H1 (cell line): ENCODE measurements around the gene RNF146. TPM values are rescaled to one million over a fixed set of nuclear protein-coding genes. Genes with fewer than 3 reads are reported as not detected.

ENCODE experiments used
- CTCF ChIA-PET: fragments of 300-600 bp; sonication (Branson Sonifier 250); formaldehyde crosslinking; loops from one replicate; lab custom pipeline; 2021; ENCODE audit not compliant: partially characterized antibody; lab: Charles Lee
- POLR2A ChIA-PET: fragments of 300-600 bp; sonication (Branson Sonifier 250); formaldehyde crosslinking; loops from one replicate; lab custom pipeline; 2021; ENCODE audit warnings: inconsistent platforms; ENCODE audit not compliant: partially characterized antibody; lab: Charles Lee
- DNase-seq, 2 experiments: peaks; one replicate each; pipeline versions ENCODE4 v3.0.0 to v3.0.0-alpha.2; 2010 to 2022; ENCODE audit warnings: low spot score in 2 of 2, low read depth in 1 of 2, mixed read lengths in 1 of 2
- FAIRE-seq: peaks from 2 replicates; lab custom pipeline; 2011; peaks lifted over from hg19 to GRCh38; lab: Jason Lieb, UNC
- H2AFZ ChIP-seq: 2 replicates; pipeline ENCODE4 v1.8.1; 2012; ENCODE audit warnings: low read length, inconsistent platforms
- H2AK5ac ChIP-seq: 2 replicates; pipeline ENCODE4 v1.6.1; 2013; ENCODE audit warnings: low read depth, low read length
- H2BK120ac ChIP-seq: replicated peaks from 2 replicates; pipeline ENCODE3; 2013; ENCODE audit warnings: low read depth, low read length, inconsistent platforms
- H2BK12ac ChIP-seq: 2 replicates; pipeline ENCODE4 v1.6.1; 2013; ENCODE audit warnings: low read depth, low read length
- H2BK15ac ChIP-seq: 2 replicates; pipeline ENCODE4 v1.6.1; 2013; ENCODE audit warnings: low read length
- H2BK20ac ChIP-seq: 2 replicates; pipeline ENCODE4 v1.6.1; 2013; ENCODE audit warnings: low read length
- H2BK5ac ChIP-seq: 2 replicates; pipeline ENCODE4 v1.6.1; 2013; ENCODE audit warnings: low read depth, low read length
- H3K14ac ChIP-seq: 2 replicates; pipeline ENCODE4 v1.6.1; 2013; ENCODE audit warnings: inconsistent platforms; ENCODE audit not compliant: insufficient read length
- H3K18ac ChIP-seq: 2 replicates; pipeline ENCODE4 v1.6.1; 2013; ENCODE audit warnings: low read length; ENCODE audit errors: extremely low read depth
- H3K23ac ChIP-seq: 2 replicates; pipeline ENCODE4 v1.6.1; 2013; ENCODE audit warnings: inconsistent platforms; ENCODE audit not compliant: insufficient read length
- H3K23me2 ChIP-seq: 2 replicates; pipeline ENCODE4 v1.6.1; 2013; ENCODE audit warnings: low read depth, low read length
- H3K27ac ChIP-seq: 2 replicates; pipeline ENCODE4 v1.6.1; 2011; ENCODE audit warnings: low read depth, low read length, inconsistent platforms
- H3K27me3 ChIP-seq, 4 experiments: replicated peaks in 1 of 4; 1 replicate in 1 of 4; 2 replicates in 3 of 4; pipeline versions ENCODE4 v1.6.1 to v1.8.1; 2011 to 2013; ENCODE audit warnings: low read length in 3 of 4, mild to moderate bottlenecking in 3 of 4, inconsistent platforms in 2 of 4, mixed read lengths in 2 of 4, moderate library complexity in 1 of 4; ENCODE audit not compliant: control insufficient read depth in 3 of 4, insufficient read depth in 3 of 4; ENCODE audit errors: extremely low read depth in 1 of 4
- H3K36me3 ChIP-seq, 4 experiments: 2 replicates each; pipeline versions ENCODE4 v1.6.1 to v1.8.1; 2011 to 2013; ENCODE audit warnings: mild to moderate bottlenecking in 4 of 4, low read length in 3 of 4, moderate library complexity in 2 of 4, control low read depth in 1 of 4, inconsistent platforms in 1 of 4; ENCODE audit not compliant: insufficient read depth in 4 of 4, control insufficient read depth in 2 of 4
- H3K4ac ChIP-seq: replicated peaks from 2 replicates; pipeline ENCODE3; 2013; ENCODE audit warnings: low read length, low read depth, mixed read lengths, inconsistent platforms; ENCODE audit not compliant: insufficient read length
- H3K4me1 ChIP-seq, 4 experiments: replicated peaks in 1 of 4; 1 replicate in 1 of 4; 2 replicates in 3 of 4; pipeline versions ENCODE4 v1.6.1 to v1.8.1; 2011 to 2013; ENCODE audit warnings: low read length in 3 of 4, inconsistent platforms in 2 of 4, mixed read lengths in 1 of 4; ENCODE audit not compliant: insufficient read depth in 4 of 4, control insufficient read depth in 3 of 4
- H3K4me2 ChIP-seq, 2 experiments: 2 replicates each; pipeline versions ENCODE4 v1.6.1 to v1.8.1; 2011 to 2013; ENCODE audit warnings: low read depth in 2 of 2, low read length in 2 of 2, control low read depth in 1 of 2, inconsistent platforms in 1 of 2, mild to moderate bottlenecking in 1 of 2; ENCODE audit not compliant: insufficient read depth in 1 of 2
- H3K4me3 ChIP-seq, 4 experiments: fragments of 200-600, 300-600 bp in 1 of 4; sonication (generic), shearing (Covaris generic), sonication (Bioruptor Twin) in 1 of 4; 2 replicates each; pipeline versions ENCODE4 v1.5.1 to v1.8.1; 2011 to 2016; ENCODE audit warnings: low read length in 4 of 4, low read depth in 3 of 4, control low read depth in 2 of 4, inconsistent platforms in 2 of 4, mild to moderate bottlenecking in 2 of 4, mixed read lengths in 1 of 4, moderate library complexity in 1 of 4; ENCODE audit not compliant: insufficient read depth in 2 of 4; ENCODE audit errors: extremely low read depth in 1 of 4
- H3K56ac ChIP-seq: replicated peaks from 2 replicates; pipeline ENCODE3; 2013; ENCODE audit warnings: low read depth, mild to moderate bottlenecking, mixed read lengths, low read length, inconsistent platforms; ENCODE audit not compliant: insufficient read length
- H3K79me1 ChIP-seq: 2 replicates; pipeline ENCODE4 v1.6.1; 2013; ENCODE audit warnings: low read depth, low read length, control low read depth
- H3K79me2 ChIP-seq, 2 experiments: 2 replicates each; pipeline versions ENCODE4 v1.6.1 to v1.8.1; 2012 to 2013; ENCODE audit warnings: low read length in 2 of 2, mild to moderate bottlenecking in 2 of 2, inconsistent platforms in 1 of 2; ENCODE audit not compliant: insufficient read depth in 2 of 2, control insufficient read depth in 1 of 2
- H3K9ac ChIP-seq, 4 experiments: replicated peaks in 1 of 4; 1 replicate in 1 of 4; 2 replicates in 3 of 4; pipeline versions ENCODE4 v1.6.1 to v1.8.1; 2011 to 2013; ENCODE audit warnings: low read depth in 3 of 4, low read length in 3 of 4, control low read depth in 2 of 4, mild to moderate bottlenecking in 2 of 4, moderate library complexity in 2 of 4, inconsistent platforms in 1 of 4; ENCODE audit errors: extremely low read depth in 1 of 4
- H3K9me3 ChIP-seq, 2 experiments: 2 replicates each; pipeline versions ENCODE4 v1.6.1 to v1.8.1; 2012 to 2013; ENCODE audit warnings: mild to moderate bottlenecking in 2 of 2, moderate library complexity in 2 of 2, control low read depth in 1 of 2, inconsistent platforms in 1 of 2, low read depth in 1 of 2, low read length in 1 of 2, mixed read lengths in 1 of 2; ENCODE audit not compliant: insufficient read depth in 2 of 2
- H4K20me1 ChIP-seq, 2 experiments: replicated peaks in 1 of 2; 2 replicates each; pipeline versions ENCODE3 to v1.8.1; 2011 to 2013; ENCODE audit warnings: inconsistent platforms in 2 of 2, low read length in 2 of 2, mild to moderate bottlenecking in 1 of 2; ENCODE audit not compliant: insufficient read depth in 2 of 2, control insufficient read depth in 1 of 2
- H4K5ac ChIP-seq: 2 replicates; pipeline ENCODE4 v1.6.1; 2013; ENCODE audit warnings: low read length, low read depth, mixed read lengths, inconsistent platforms; ENCODE audit not compliant: insufficient read length
- H4K8ac ChIP-seq: 2 replicates; pipeline ENCODE4 v1.8.0; 2013; ENCODE audit warnings: mild to moderate bottlenecking, moderate library complexity, low read length, inconsistent platforms; ENCODE audit not compliant: insufficient read depth; ENCODE audit errors: extremely low read depth
- H4K91ac ChIP-seq: replicated peaks from 2 replicates; pipeline ENCODE3; 2013; ENCODE audit warnings: low read length, mixed read lengths, inconsistent platforms; ENCODE audit not compliant: insufficient read length
- ASH2L ChIP-seq: fragments of 200-600, 300-600 bp; sonication (generic); IDR thresholded peaks from one replicate; pipeline ENCODE4 v1.7.1; 2017; ENCODE audit warnings: low read length
- BACH1 ChIP-seq: IDR thresholded peaks from 2 replicates; pipeline ENCODE4 v1.6.1; 2012; ENCODE audit warnings: low read length, improper control_type of control experiment
- CBX5 ChIP-seq: fragments of 300-800, 300-1000 bp; sonication (generic); IDR thresholded peaks from 2 replicates; pipeline ENCODE4 v1.7.1; 2016; ENCODE audit warnings: antibody characterized with exemption, low read length, low read depth
- EP300 ChIP-seq, 2 experiments: IDR thresholded peaks; 1 replicate in 1 of 2; 2 replicates in 1 of 2; pipeline ENCODE4 v1.6.1; 2011 to 2012; ENCODE audit warnings: low read depth in 2 of 2, low read length in 2 of 2, mild to moderate bottlenecking in 2 of 2, borderline replicate concordance in 1 of 2, inconsistent platforms in 1 of 2, moderate library complexity in 1 of 2
- JUN ChIP-seq: IDR thresholded peaks from 2 replicates; pipeline ENCODE4 v1.6.1; 2011; ENCODE audit warnings: low read depth, mild to moderate bottlenecking, improper control_type of control experiment, low read length
- RXRA ChIP-seq: IDR thresholded peaks from 2 replicates; pipeline ENCODE4 v1.6.1; 2011; ENCODE audit warnings: low read depth, mild to moderate bottlenecking, low read length, moderate library complexity; ENCODE audit not compliant: insufficient read depth
- TBP ChIP-seq: IDR thresholded peaks from 2 replicates; pipeline ENCODE4 v1.6.1; 2011; ENCODE audit warnings: low read depth, low read length, improper control_type of control experiment
- TCF12 ChIP-seq: IDR thresholded peaks from 2 replicates; pipeline ENCODE4 v1.6.1; 2011; ENCODE audit warnings: low read depth, mild to moderate bottlenecking, low read length
- WGBS, 2 experiments: shearing (Covaris generic) in 1 of 2; methylation state at CpG; one replicate each; pipeline versions ENCODE4 v1.1.6 to v1.1.7; 2013 to 2015; ENCODE audit warnings: low lambda C conversion rate in 2 of 2, mixed read lengths in 2 of 2, inconsistent platforms in 1 of 2, low coverage in 1 of 2, missing lambda C conversion rate in 1 of 2; ENCODE audit not compliant: insufficient replicate concordance in 2 of 2, insufficient coverage in 1 of 2, insufficient read length in 1 of 2; ENCODE audit errors: extremely low coverage in 1 of 2, missing lambda C conversion rate in 1 of 2; 5-methylcytosine and 5-hydroxymethylcytosine counted together
- polyA plus RNA-seq, 7 experiments: library from polyadenylated mRNA; depleted of rRNA in 3 of 7; stranded (reverse) in 5 of 7; unstranded in 2 of 7; fragments of >200 nt in 5 of 7; fragments of 200-250 nt in 2 of 7; gene quantifications; 1 replicate in 5 of 7; 2 replicates in 1 of 7; 4 replicates in 1 of 7; pipeline versions ENCODE4 v1.2.1 to v1.2.3, GENCODE V29; 2011 to 2013; ENCODE audit warnings: missing spikeins in 2 of 7, mixed read lengths in 2 of 7
- total RNA-seq: library from RNA; stranded (reverse); fragmentation: NEBNext Ultra II Directional; extraction: Animal tissue kit (Norgen Biotek cat#: 25700); gene quantifications from 2 replicates; pipeline ENCODE4 v1.2.1, GENCODE V29; 2021
- TF ChIP-seq, protein P1 (sequence below): IDR thresholded peaks from 2 replicates; pipeline ENCODE4 v1.6.1; 2012; ENCODE audit warnings: inconsistent platforms

The RNF146 gene
- total and polyA plus RNA-seq, 2 of the 8 experiments (the other 6 are each of a cell fraction or from before 2014, with no cell fraction given) = 16.1 to 30.8 TPM

DNA sequence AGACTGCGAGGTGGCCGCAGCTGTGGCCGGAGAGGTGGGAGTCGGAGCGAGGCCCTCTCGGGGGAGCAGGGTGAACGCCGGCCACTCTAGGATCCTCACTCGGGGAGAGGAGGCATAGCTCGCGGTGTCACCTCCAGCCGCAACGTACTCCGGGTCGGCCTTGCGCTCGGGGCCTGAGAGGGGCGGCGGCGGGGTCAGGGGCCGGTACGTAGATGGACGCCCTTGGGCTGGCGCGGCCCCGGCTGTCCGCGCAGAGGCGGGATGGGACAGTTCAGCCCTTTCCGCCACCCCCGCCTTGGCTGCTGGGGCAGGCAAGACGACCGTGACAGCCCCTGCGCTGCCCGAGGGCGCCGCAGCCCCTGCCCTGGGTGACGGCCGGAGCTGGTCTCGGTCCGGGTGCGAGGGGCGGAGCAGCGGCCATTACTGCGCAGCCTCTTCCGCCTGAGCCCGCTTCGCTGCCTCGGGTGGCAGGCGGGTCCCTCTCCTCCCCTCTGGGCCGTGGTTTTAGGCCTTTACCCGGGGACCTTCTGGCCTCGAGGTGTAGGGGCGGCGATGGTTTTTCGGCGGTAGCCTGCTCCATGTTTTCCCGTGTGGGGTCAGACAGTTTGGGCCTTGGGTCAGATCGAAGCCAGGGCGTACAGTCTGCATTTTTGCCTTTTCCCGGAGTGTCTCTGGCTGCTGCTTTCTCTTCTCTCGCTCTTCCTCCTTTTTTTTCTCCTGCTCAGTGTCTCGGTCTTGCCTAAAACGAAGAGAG, 405 bp downstream of the RNF146 start:
- ChIA-PET CTCF (interaction anchor here (0.6 to 2.2 kb wide), 13 partner anchors 8 to 279 kb away, joined by 3 to 23 read pairs (median 4); no protein-coding TSS in a partner anchor), POLR2A (interaction anchor here (0.6 to 3.6 kb wide), 15 partner anchors 9 to 1236 kb away, joined by 3 to 16 read pairs (median 3); partner anchors contain the start of gene MTCL3)
- Histone ChIP-seq H3K4me2 (peak overlapping the region; percentile 62 to 74), H3K56ac (peak overlapping the region; percentile 87), H4K91ac (peak overlapping the region; percentile 39), H3K79me2 (peaks cover 7 to 49% of the 10 kb centered on the region in 2 experiments; a peak in 3 of 4 replicates), H3K27me3 (no peaks in the 10 kb centered on the region), H2BK5ac (peak overlapping the region; percentile 93), H3K4ac (peak overlapping the region; percentile 23), H3K9ac (peak overlapping the region; percentile 90 to 99 (median 94)), H2BK15ac (no peak overlapping the region), H3K79me1 (no peaks in the 10 kb centered on the region), H3K23me2 (no peaks in the 10 kb centered on the region), H3K4me3 (peak overlapping the region; percentile 86 to 96 (median 90)), H3K9me3 (no peaks in the 10 kb centered on the region), H2BK20ac (no peak overlapping the region; the same call in 1 of the 2 replicates), H4K8ac (peak overlapping the region; percentile 93; the same call in 1 of the 2 replicates), H2BK120ac (no peak overlapping the region), H3K23ac (no peak overlapping the region), H2AFZ (no peak overlapping the region), H3K27ac (peak overlapping the region; percentile 91), H2BK12ac (no peak overlapping the region; the same call in 1 of the 2 replicates), H4K20me1 (peaks cover 3 to 7% of the 10 kb centered on the region in 2 experiments), H3K18ac (peak overlapping the region; percentile 96), H3K4me1 (peaks cover 0 to 5% (median 0%) of the 10 kb centered on the region in 4 experiments; a peak in 1 of 7 replicates), H3K36me3 (no peaks in the 10 kb centered on the region; a peak in 1 of 8 replicates), H3K14ac (no peak overlapping the region), H2AK5ac (no peak overlapping the region), H4K5ac (peak overlapping the region; percentile 90)
- DNase-seq = peak; percentile 1 to 84
- WGBS, 2 experiments = 1% methylated on average over 49 of the region's 64 CpGs; no CpG with 5 or more reads in 1 of the 2 experiments
- no peak for FAIRE-seq
- TF ChIP-seq, protein P1, sequence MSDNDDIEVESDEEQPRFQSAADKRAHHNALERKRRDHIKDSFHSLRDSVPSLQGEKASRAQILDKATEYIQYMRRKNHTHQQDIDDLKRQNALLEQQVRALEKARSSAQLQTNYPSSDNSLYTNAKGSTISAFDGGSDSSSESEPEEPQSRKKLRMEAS = peak; percentile 9; the same call in 1 of the 2 replicates
- TF ChIP-seq CBX5 = no peak
- TF ChIP-seq TCF12 = no peak
- no peak for TF ChIP-seq BACH1
- no peak for TF ChIP-seq EP300 (IDR thresholded peaks at IDR 0.05; ENCODE audit: borderline replicate concordance in 1 of 2, low read depth in 2 of 2, low read length in 2 of 2)
- no peak for TF ChIP-seq JUN
- no peak for TF ChIP-seq RXRA
- TF ChIP-seq TBP = peak; percentile 14; the same call in 1 of the 2 replicates
- TF ChIP-seq ASH2L = peak; percentile 94
